ENCODE results near the gene MYLK4.
A peak's percentile ranks its signal among the peaks of the same experiment; 100 is the strongest.

The MYLK4 gene

DNA sequence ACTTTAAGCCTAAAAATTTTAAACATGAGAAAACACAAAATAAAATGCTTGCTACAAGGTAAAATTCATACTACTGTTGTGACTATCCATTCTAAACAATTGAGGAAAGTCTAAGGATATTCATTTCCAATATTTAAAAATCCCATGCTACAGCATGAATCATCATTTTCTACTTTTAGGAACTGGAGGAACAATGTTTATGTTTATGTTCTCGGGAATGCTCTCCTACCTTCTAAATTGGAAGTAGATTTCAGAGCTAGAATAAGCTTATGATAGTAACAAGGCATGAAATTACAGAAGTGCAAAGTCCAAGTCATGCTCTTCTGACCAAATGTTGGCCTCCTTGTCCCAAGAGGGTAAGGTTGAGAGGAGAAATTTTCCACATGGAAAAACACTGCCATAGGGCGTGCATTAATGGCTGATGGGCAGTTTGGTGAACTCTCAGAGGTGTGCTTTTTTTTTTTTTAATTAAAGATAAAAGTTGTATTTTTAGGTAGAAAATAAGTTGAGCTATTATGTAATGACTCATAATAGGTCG, 6.0 kb upstream of the MYLK4 start:
- DNase-seq (ENCODE audit: low read depth in 2 of 2, low spot score in 1 of 2): no peak

DNA sequence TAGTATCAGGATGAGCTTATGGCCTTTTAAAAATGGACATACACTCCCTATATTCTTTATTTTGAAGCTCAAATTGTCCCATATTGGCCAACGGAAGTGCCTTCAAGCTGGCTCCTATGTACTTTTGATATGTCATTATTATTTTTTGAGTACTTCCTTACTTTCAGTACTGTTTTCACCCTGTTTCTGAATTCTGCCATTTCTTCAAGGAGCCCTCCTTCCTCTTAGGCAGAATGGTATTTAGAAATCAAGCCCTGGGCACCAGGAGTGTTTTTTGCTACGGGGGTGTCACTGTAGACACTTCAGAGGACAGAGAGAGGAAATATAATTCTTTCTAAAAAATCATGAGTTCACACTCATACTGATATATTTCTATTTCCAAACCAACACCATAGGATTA, 5.5 kb upstream of the MYLK4 start:
- no peak for DNase-seq (ENCODE audit: low read depth in 2 of 2, low spot score in 1 of 2)

- no peak for DNase-seq (ENCODE audit: low read depth in 2 of 2, low spot score in 1 of 2)
These were observed 4.7 kb upstream of the MYLK4 start for GRCh38 chr6:2755456-2755855.

DNA sequence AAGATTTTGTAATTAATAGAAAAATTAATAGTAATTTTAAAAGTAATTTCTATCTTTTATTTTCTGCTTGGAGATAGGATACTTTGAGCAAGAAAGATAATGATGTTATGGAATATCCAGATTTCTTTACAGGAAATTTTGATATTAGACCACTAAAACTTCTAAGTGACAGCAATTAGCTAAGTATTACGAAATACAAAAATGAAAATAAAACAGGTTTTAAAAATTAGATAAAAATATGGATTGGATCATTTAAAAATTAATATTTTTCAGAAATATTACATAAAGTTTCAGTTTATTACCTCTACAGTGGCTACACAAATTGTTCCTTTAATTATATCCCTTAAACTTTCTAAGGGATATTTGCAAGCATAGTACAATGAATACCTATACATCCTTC, 4.2 kb upstream of the MYLK4 start:
- DNase-seq (ENCODE audit: low read depth in 2 of 2, low spot score in 1 of 2): no peak

- DNase-seq (ENCODE audit: low read depth in 2 of 2, low spot score in 1 of 2): no peak
These were observed 3.7 kb upstream of the MYLK4 start for GRCh38 chr6:2754393-2754792.

DNA sequence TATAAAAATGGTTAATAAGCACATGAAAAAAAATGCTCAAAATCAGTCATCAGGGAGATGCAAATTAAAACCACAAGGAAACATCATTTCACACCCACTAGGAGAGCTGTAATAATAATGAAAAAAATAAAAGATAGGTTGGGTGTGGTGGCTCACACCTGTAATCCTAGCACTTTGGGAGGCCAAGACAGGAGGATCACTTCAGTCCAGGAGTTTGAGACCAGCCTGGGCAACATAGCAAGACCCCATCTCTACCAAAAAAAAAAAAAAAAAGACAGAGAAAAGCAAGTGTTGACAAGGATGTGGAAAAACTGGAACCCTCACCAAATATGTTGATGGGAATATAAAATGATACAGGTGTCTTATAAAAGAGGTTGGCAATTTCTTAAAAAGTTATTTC, 3.0 kb upstream of the MYLK4 start:
- no peak for DNase-seq (ENCODE audit: low read depth in 2 of 2, low spot score in 1 of 2)

GRCh38 chr6:2753110-2753489, 2.4 kb upstream of the MYLK4 start:
- DNase-seq (ENCODE audit: low read depth in 2 of 2, low spot score in 1 of 2): no peak

GRCh38 chr6:2752477-2753109, 1.9 kb upstream of the MYLK4 start:
- DNase-seq (ENCODE audit: low read depth in 2 of 2, low spot score in 1 of 2): no peak

- DNase-seq (ENCODE audit: low read depth in 2 of 2, low spot score in 1 of 2): no peak
These were observed 1.1 kb upstream of the MYLK4 start for GRCh38 chr6:2751871-2752270.

GRCh38 chr6:2749969-2750600, 637 bp downstream of the MYLK4 start:
- peak in 1 of 2 donors; percentile 41 for DNase-seq (ENCODE audit: low read depth in 2 of 2, low spot score in 1 of 2)

DNA sequence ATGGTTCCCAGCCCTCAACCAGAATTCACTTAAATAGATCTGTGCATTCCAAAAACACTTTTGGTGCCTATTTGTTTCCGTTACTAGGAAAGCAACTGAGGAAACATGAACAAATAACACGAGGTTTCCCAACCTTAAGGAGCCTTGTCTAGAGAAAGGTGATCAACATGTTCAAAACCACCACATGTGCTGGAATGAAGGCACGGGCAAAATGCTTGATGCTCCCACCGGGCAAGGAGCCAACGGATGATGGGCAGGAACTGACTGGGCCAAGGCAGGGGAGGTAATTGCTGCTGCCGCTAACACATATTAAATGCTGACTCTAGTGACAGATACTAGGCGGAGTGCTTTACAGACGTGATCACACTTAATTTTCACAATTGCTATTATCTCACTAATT, 2.5 kb downstream of the MYLK4 start:
- DNase-seq (ENCODE audit: low read depth in 2 of 2, low spot score in 1 of 2): no peak

GRCh38 chr6:2746557-2747061, 4.1 kb downstream of the MYLK4 start:
- no peak for DNase-seq (ENCODE audit: low read depth in 2 of 2, low spot score in 1 of 2)

DNA sequence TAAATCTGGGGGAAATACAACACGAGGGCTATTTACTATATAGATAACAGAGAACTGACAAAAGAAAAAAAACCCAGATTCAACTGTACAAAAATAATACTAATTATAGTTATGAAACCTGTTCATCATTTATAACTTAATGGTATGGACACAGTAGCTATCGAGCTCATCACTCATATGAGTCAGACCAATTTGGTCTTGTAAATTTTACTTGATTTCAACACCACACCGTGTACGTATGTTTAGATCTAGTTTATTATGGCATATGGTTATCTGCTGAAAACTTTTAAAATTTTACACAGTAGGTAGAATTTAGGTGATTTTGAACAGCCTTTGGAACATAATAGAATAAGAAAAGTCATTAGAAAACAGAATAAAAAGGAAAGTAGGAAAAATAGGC, 5.5 kb downstream of the MYLK4 start:
- no peak for DNase-seq (ENCODE audit: low read depth in 2 of 2, low spot score in 1 of 2)

DNA sequence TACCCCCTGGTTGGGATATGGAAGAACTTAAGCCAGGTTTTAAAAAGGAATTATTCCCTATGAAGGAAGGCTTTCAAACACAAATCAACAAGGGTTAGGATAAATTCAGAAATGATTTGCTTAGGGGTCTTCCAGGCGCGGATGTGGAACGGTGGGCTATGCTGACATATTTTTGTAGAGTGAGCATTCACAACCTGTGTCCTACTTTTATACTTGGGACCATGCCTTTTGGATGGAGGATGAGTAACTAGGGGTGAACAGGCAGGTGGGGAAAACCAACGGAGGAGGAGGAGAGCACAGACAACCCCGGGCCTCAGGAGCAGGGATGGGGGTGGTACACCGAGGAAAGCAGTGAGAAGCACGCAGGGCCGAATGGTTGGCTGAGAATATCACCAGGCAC, 5.9 kb downstream of the MYLK4 start:
- DNase-seq (ENCODE audit: low read depth in 2 of 2, low spot score in 1 of 2): no peak

DNA sequence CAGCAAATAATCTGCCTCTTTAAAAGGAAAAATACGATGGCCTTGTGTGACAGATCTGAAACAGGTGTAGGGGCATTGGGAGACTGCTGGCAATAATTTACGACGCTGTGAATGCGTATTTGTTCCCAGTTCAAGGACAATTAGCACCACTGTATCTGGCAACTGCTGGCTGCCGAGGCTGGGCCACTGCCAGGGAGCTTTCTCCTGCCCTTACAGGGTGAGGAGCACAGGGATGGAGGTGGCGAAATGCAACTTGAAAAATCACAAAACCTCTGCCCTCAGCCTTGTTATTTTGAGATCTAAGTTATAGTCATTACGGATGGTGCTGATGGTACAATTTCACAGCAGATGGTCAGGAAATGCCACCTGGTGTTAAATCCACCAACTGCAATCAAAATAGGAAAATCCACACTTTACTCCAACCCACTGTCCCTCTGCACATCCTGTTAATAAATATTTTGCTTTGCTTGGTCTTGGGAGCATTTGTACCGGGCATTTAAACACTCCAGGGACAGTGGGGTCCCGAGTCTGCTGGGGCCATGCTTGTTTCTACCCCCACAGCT, 6.4 kb downstream of the MYLK4 start:
- DNase-seq (ENCODE audit: low read depth in 2 of 2, low spot score in 1 of 2): no peak

- no peak for DNase-seq (ENCODE audit: low read depth in 2 of 2, low spot score in 1 of 2)
These were observed 7.2 kb downstream of the MYLK4 start for GRCh38 chr6:2743280-2744208.

GRCh38 chr6:2741756-2742155, 9.0 kb downstream of the MYLK4 start:
- DNase-seq (ENCODE audit: low read depth in 2 of 2, low spot score in 1 of 2): no peak

- no peak for DNase-seq (ENCODE audit: low read depth in 2 of 2, low spot score in 1 of 2)
These were observed 10.1 kb downstream of the MYLK4 start for GRCh38 chr6:2740581-2740980.

DNA sequence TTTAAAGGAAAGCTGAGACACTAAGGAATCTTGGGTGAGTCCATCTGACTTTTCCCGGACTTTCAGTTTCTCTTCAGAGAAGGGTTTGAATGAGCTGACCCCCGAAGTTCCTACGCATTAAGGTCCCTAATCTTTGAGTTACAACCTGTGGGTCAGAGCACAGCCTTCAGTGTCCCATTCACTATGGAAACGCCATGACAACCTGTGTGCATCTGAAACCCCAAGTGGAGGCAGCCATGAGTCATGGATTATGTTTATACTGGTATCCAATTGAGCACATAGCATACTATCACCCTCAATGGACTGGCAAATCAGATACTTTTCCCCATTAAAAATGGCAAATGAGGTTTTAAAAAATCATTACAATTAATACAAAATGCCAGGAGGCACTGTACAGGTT, 11.4 kb downstream of the MYLK4 start:
- no peak for DNase-seq (ENCODE audit: low read depth in 2 of 2, low spot score in 1 of 2)

DNA sequence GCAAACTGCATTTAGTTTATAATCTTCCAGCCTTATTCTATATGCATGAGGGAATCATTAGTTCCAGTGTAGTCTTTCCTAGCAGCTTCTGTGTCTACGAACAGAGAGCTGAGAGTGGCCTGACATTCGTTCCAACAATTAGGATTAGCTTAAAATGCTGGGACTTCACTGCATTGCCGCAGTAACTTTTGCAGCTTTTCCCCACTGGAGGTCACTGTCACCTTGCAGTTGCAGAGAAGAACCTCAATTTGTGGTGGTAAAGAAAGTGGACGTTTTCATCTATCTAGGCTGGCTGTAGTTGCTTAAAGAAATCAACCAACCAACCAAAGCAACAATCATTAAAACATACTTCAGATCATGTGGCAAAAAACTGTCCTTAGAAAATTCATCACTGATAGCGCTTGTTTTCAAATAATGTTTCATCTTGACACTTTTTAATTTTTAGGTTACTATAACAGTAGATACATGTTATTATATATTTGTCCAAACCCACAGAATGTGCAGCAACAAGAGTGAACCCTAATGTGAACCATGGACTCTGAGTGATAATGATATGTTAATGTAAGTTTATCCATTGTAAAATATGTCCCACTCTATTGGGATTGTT, 12.2 kb downstream of the MYLK4 start:
- DNase-seq (ENCODE audit: low read depth in 2 of 2, low spot score in 1 of 2): peak in 1 of 2 donors; percentile 20

DNA sequence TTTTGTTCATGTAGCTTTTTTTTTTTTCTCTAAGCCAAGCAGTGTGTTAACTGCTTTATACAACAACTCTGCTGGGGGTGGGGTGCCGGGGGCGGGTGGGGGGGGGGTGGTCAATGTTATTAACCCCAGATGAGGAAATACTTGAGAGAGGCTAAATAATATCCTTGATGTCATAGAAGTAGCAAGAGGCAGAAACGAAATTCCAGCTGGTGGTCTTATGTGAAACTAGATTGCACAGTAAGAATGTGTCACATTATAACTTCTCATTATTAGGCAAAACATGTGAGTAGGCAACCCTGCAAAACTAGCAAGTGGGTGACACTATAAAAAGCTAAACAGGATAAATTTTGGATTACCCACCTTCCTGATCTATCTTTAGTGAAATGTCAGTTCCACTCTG, 12.8 kb downstream of the MYLK4 start:
- DNase-seq (ENCODE audit: low read depth in 2 of 2, low spot score in 1 of 2): no peak

Measured in stimulated activated CD8-positive, alpha-beta memory T cell treated with anti-CD3 and anti-CD28 coated beads, Interleukin-4, amount 100 ng/mL, for 1 hour (primary cell).